Gastroesophageal sphincter (tissue), 3 donors: Measurements from ENCODE around the gene CLSTN2.

Experiments
- CTCF ChIP-seq, 4 experiments: fragments of 200-600 bp in 2 of 4; fragments of 450-650 bp in 2 of 4; sonication (generic) in 1 of 4; IDR thresholded peaks; one replicate each; pipeline ENCODE4 v1.5.1; 2017 to 2019; ENCODE audit warnings: antibody characterized with exemption in 4 of 4, mild to moderate bottlenecking in 2 of 4, moderate library complexity in 2 of 4
- EP300 ChIP-seq: sonication (generic); formaldehyde crosslinking; IDR thresholded peaks from one replicate; pipeline ENCODE4 v1.6.1; 2017; ENCODE audit warnings: antibody characterized with exemption, mild to moderate bottlenecking
- POLR2A ChIP-seq, 2 donors: fragments of 450-650 bp; IDR thresholded peaks; one replicate each; pipeline ENCODE4 v1.6.1; 2017; ENCODE audit warnings: antibody characterized with exemption in 2 of 2, mild to moderate bottlenecking in 2 of 2, moderate library complexity in 1 of 2
- POLR2AphosphoS5 ChIP-seq: sonication (generic); formaldehyde crosslinking; IDR thresholded peaks from one replicate; pipeline ENCODE4 v1.6.1; 2017; ENCODE audit warnings: antibody characterized with exemption

GRCh38 chr3:140455521-140456214 is 520.7 kb downstream of the CLSTN2 start:
- no peak for TF ChIP-seq CTCF (IDR thresholded peaks at IDR 0.05)
- no peak for TF ChIP-seq EP300
- no peak for TF ChIP-seq POLR2A (IDR thresholded peaks at IDR 0.05)
- TF ChIP-seq POLR2AphosphoS5, result no peak
